Measurements from ENCODE around the gene XPR1.

XPR1 gene

DNA sequence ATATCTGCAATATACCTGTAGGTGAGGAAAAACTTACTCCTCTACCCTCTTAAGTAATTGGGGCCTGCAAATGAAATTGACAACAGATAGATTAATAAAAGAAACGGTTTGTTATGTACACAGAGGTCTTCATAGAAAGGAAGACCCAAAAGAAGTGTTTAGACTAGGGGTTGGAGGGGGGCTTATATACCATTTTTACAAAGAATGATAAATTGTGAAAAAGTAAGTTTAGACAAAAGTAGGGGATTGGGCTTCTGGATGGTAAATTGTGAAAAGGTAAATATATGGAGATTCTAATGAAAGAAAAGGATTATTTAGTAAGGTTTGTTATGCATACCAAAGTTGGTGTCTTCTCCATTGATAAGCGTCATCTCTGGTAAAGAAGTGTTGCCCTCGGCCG lies 207.7 kb downstream of the XPR1 start:
- no peak for DNase-seq
- intact Hi-C loops (cut with DNase I; ENCODE audit: low total_unique reads): no loop called here
- H3K4me3 ChIP-seq: no peak overlapping the region
- TF ChIP-seq, protein P1, sequence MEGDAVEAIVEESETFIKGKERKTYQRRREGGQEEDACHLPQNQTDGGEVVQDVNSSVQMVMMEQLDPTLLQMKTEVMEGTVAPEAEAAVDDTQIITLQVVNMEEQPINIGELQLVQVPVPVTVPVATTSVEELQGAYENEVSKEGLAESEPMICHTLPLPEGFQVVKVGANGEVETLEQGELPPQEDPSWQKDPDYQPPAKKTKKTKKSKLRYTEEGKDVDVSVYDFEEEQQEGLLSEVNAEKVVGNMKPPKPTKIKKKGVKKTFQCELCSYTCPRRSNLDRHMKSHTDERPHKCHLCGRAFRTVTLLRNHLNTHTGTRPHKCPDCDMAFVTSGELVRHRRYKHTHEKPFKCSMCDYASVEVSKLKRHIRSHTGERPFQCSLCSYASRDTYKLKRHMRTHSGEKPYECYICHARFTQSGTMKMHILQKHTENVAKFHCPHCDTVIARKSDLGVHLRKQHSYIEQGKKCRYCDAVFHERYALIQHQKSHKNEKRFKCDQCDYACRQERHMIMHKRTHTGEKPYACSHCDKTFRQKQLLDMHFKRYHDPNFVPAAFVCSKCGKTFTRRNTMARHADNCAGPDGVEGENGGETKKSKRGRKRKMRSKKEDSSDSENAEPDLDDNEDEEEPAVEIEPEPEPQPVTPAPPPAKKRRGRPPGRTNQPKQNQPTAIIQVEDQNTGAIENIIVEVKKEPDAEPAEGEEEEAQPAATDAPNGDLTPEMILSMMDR (IDR thresholded peaks at IDR 0.05): no peak
- H3K9me3 ChIP-seq: no peaks in the 10 kb centered on the region
- H3K27ac ChIP-seq: no peak overlapping the region
- no peaks in the 10 kb centered on the region for H3K27me3 ChIP-seq
- peaks cover 9 to 10% (median 10%) of the 10 kb centered on the region in 3 donors for H3K36me3 ChIP-seq
- peaks cover 0 to 13% (median 0%) of the 10 kb centered on the region in 4 donors for H3K4me1 ChIP-seq

GRCh38 chr1:180841415-180841814 lies 209.6 kb downstream of the XPR1 start:
- intact Hi-C loops (cut with DNase I; ENCODE audit: low total_unique reads): no loop called here
- H3K9me3 ChIP-seq: no peaks in the 10 kb centered on the region
- H3K4me1 ChIP-seq: peaks cover 0 to 13% (median 0%) of the 10 kb centered on the region in 4 donors
- no peak overlapping the region for H3K27ac ChIP-seq
- TF ChIP-seq, protein P1 (IDR thresholded peaks at IDR 0.05): no peak
- H3K27me3 ChIP-seq: no peaks in the 10 kb centered on the region
- H3K4me3 ChIP-seq: no peak overlapping the region
- H3K36me3 ChIP-seq: peaks cover 0 to 4% (median 0%) of the 10 kb centered on the region in 3 donors
- DNase-seq: no peak

GRCh38 chr1:180842052-180842451 lies 210.2 kb downstream of the XPR1 start:
- Histone ChIP-seq H3K9me3 (no peaks in the 10 kb centered on the region), H3K4me3 (no peak overlapping the region), H3K27me3 (no peaks in the 10 kb centered on the region), H3K4me1 (peaks cover 0 to 13% (median 0%) of the 10 kb centered on the region in 4 donors), H3K36me3 (no peaks in the 10 kb centered on the region), H3K27ac (no peak overlapping the region)
- intact Hi-C loops (cut with DNase I; ENCODE audit: low total_unique reads): no loop called here
- TF ChIP-seq, protein P1 (IDR thresholded peaks at IDR 0.05): no peak
- DNase-seq: no peak

- intact Hi-C loops (cut with DNase I; ENCODE audit: low total_unique reads): no loop called here
- Histone ChIP-seq H3K27me3 (no peaks in the 10 kb centered on the region), H3K9me3 (no peaks in the 10 kb centered on the region), H3K4me3 (no peak overlapping the region), H3K36me3 (no peaks in the 10 kb centered on the region), H3K4me1 (peaks cover 0 to 13% (median 0%) of the 10 kb centered on the region in 4 donors), H3K27ac (no peak overlapping the region)
- TF ChIP-seq, protein P1 (IDR thresholded peaks at IDR 0.05): no peak
- no peak for DNase-seq
Measured at GRCh38 chr1:180842491-180843275, 210.9 kb downstream of the XPR1 start.

DNA sequence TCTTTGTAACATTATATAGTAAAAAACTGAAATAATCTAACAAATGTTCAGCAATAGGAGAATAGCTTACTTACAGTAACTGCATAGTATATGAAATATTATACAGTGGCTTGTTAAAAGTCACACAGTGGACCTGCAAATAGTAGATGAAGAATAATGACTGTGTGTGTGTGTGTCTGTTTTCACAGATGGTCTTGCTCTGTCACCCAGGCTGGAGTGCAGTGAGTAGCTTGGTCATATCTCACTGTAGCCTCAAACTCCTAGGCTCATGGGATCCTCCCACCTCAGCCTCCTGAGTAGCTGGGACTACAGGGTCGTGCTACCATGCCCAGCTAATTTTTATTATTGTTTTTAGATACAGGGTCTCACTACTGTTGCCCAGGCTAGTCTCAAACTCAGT lies 213.5 kb downstream of the XPR1 start:
- intact Hi-C loops (cut with DNase I; ENCODE audit: low total_unique reads): no loop called here

More for the DNA sequence above, 213.5 kb downstream of the XPR1 start:
- Histone ChIP-seq H3K36me3 (no peaks in the 10 kb centered on the region), H3K27me3 (no peaks in the 10 kb centered on the region), H3K4me1 (peaks cover 0 to 13% (median 0%) of the 10 kb centered on the region in 4 donors), H3K9me3 (no peaks in the 10 kb centered on the region), H3K27ac (no peak overlapping the region), H3K4me3 (no peak overlapping the region)
- no peak for DNase-seq
- TF ChIP-seq, protein P1 (IDR thresholded peaks at IDR 0.05): no peak
